Endothelial cell of umbilical vein (primary cell): ENCODE data around the gene PARP6. TPM values are rescaled to one million over a fixed set of nuclear protein-coding genes. Genes with fewer than 3 reads are reported as not detected.

Source experiments
- BruUV-seq: library from RNA; stranded (reverse); fragments of 400-500 nt; replicated peaks from 2 replicates; lab custom pipeline; 2021; lab: Mats Ljungman, UMichigan
- CTCF ChIA-PET: fragments of 300-600, 350-600 bp; sonication (Branson Sonifier 250); formaldehyde crosslinking; loops from one replicate; lab custom pipeline; 2021; ENCODE audit warnings: antibody characterized with exemption, inconsistent platforms; lab: Charles Lee
- POLR2A ChIA-PET: fragments of 300-600, 350-600 bp; sonication (Branson Sonifier 250); formaldehyde crosslinking; loops from one replicate; lab custom pipeline; 2021; ENCODE audit warnings: antibody characterized with exemption, inconsistent platforms; lab: Charles Lee
- DNase-seq: peaks from one replicate; pipeline ENCODE4 v3.0.0-alpha.2; 2011; ENCODE audit warnings: low read depth, low spot score
- FAIRE-seq: peaks from 2 replicates; lab custom pipeline; 2011; peaks lifted over from hg19 to GRCh38; lab: Jason Lieb, UNC
- H2AFZ ChIP-seq: 2 replicates; pipeline ENCODE4 v1.6.0; 2012; ENCODE audit warnings: low read depth, low read length, control low read depth, inconsistent platforms
- H3K27ac ChIP-seq: 2 replicates; pipeline ENCODE4 v1.5.1; 2011; ENCODE audit warnings: low read depth, mild to moderate bottlenecking, control low read depth, low read length, moderate library complexity; ENCODE audit not compliant: insufficient read depth
- H3K27me3 ChIP-seq, 2 experiments: 2 replicates each; pipeline versions ENCODE4 v1.6.0 to v1.6.1; 2011; ENCODE audit warnings: low read length in 2 of 2, mixed read lengths in 1 of 2; ENCODE audit not compliant: control insufficient read depth in 2 of 2, insufficient read depth in 2 of 2
- H3K36me3 ChIP-seq, 2 experiments: 2 replicates in 1 of 2; 3 replicates in 1 of 2; pipeline ENCODE4 v1.5.1; 2011; ENCODE audit warnings: low read length in 2 of 2, mild to moderate bottlenecking in 1 of 2, moderate library complexity in 1 of 2; ENCODE audit not compliant: control insufficient read depth in 2 of 2, insufficient read depth in 2 of 2; ENCODE audit errors: extremely low read depth in 1 of 2
- H3K4me1 ChIP-seq: 3 replicates; pipeline ENCODE4 v1.5.1; 2011; ENCODE audit warnings: mild to moderate bottlenecking, low read length; ENCODE audit not compliant: control insufficient read depth, insufficient read depth; ENCODE audit errors: extremely low read depth
- H3K4me2 ChIP-seq: 2 replicates; pipeline ENCODE4 v1.6.1; 2011; ENCODE audit warnings: low read length, control low read depth, mixed read lengths; ENCODE audit not compliant: insufficient read depth
- H3K4me3 ChIP-seq, 3 experiments: fragments of 200-600 bp in 1 of 3; sonication (generic), shearing (Covaris generic) in 1 of 3; replicated peaks in 1 of 3; 2 replicates each; pipeline ENCODE4 v1.5.1; 2011 to 2016; ENCODE audit warnings: control low read depth in 3 of 3, low read length in 3 of 3, mild to moderate bottlenecking in 2 of 3, inconsistent platforms in 1 of 3, low read depth in 1 of 3, moderate library complexity in 1 of 3; ENCODE audit not compliant: insufficient read depth in 1 of 3
- H3K79me2 ChIP-seq: 2 replicates; pipeline ENCODE4 v1.6.0; 2012; ENCODE audit warnings: low read length, inconsistent platforms; ENCODE audit not compliant: control insufficient read depth, insufficient read depth
- H3K9ac ChIP-seq: replicated peaks from 2 replicates; pipeline ENCODE3; 2011; ENCODE audit warnings: low read length, control low read depth; ENCODE audit not compliant: insufficient read depth; ENCODE audit errors: extremely low read depth
- H3K9me1 ChIP-seq: replicated peaks from 3 replicates; pipeline ENCODE4 v1.6.0; 2011; ENCODE audit warnings: mild to moderate bottlenecking, low read length; ENCODE audit not compliant: control insufficient read depth, insufficient read depth; ENCODE audit errors: extremely low read depth
- H3K9me3 ChIP-seq: replicated peaks from 2 replicates; pipeline ENCODE4 v1.5.1; 2012; ENCODE audit warnings: low read length, inconsistent platforms; ENCODE audit not compliant: control insufficient read depth, insufficient read depth
- H4K20me1 ChIP-seq: replicated peaks from 2 replicates; pipeline ENCODE3; 2011; ENCODE audit warnings: mild to moderate bottlenecking, low read length; ENCODE audit not compliant: control insufficient read depth, insufficient read depth; ENCODE audit errors: extremely low read depth
- EZH2 ChIP-seq: IDR thresholded peaks from 2 replicates; pipeline ENCODE4 v1.6.1; 2012; ENCODE audit warnings: borderline replicate concordance, low read depth, mild to moderate bottlenecking, moderate library complexity, low read length, inconsistent platforms; ENCODE audit not compliant: severe bottlenecking
- FOS ChIP-seq: IDR thresholded peaks from 2 replicates; pipeline ENCODE4 v1.6.1; 2011; ENCODE audit warnings: mild to moderate bottlenecking, low read length, moderate library complexity, borderline replicate concordance; ENCODE audit not compliant: insufficient read depth
- GATA2 ChIP-seq: IDR thresholded peaks from 2 replicates; pipeline ENCODE4 v1.7.0; 2011; ENCODE audit warnings: low read depth, mild to moderate bottlenecking, moderate library complexity, mixed read lengths, low read length; ENCODE audit not compliant: insufficient read length, insufficient read depth
- JUN ChIP-seq: IDR thresholded peaks from 2 replicates; pipeline ENCODE4 v1.6.1; 2011; ENCODE audit warnings: borderline replicate concordance, low read depth; ENCODE audit not compliant: insufficient read length, insufficient read depth
- MAX ChIP-seq: IDR thresholded peaks from 2 replicates; pipeline ENCODE4 v1.6.1; 2011; ENCODE audit not compliant: insufficient read depth, insufficient read length
- MYC ChIP-seq: IDR thresholded peaks from one replicate; pipeline ENCODE4 v1.6.1; 2011; ENCODE audit warnings: mild to moderate bottlenecking, low read depth, low read length
- POLR2A ChIP-seq: IDR thresholded peaks from 2 replicates; pipeline ENCODE4 v1.6.1; 2012; ENCODE audit warnings: low read depth, mild to moderate bottlenecking, control low read depth, low read length
- POLR2AphosphoS5 ChIP-seq: IDR thresholded peaks from 2 replicates; pipeline ENCODE4 v1.6.1; 2012; ENCODE audit warnings: low read depth, mild to moderate bottlenecking, control low read depth, low read length, moderate library complexity; ENCODE audit not compliant: insufficient read depth
- dilution Hi-C: fragments of 300-500 bp; cut with MboI; formaldehyde crosslinking; loops from one replicate; pipeline ENCODE4 v1.15.0; 2019; ENCODE audit warnings: low sequenced_read_pairs; ENCODE audit not compliant: extremely low pct_ligation_motif_present
- intact Hi-C: fragments of 100-400 bp; cut with micrococcal nuclease; formaldehyde crosslinking; loops from one replicate; pipeline ENCODE4 v1.10.0; 2022
- polyA plus RNA-seq, 4 experiments: library from polyadenylated mRNA; depleted of rRNA in 3 of 4; stranded (reverse) in 3 of 4; unstranded in 1 of 4; fragments of >200 nt; gene quantifications; 2 replicates each; pipeline versions ENCODE4 v1.2.1 to v1.2.3, GENCODE V29; 2011 to 2012; ENCODE audit warnings: missing spikeins in 1 of 4
- total RNA-seq: library from RNA; stranded (reverse); gene quantifications from 2 replicates; pipeline ENCODE4 v1.2.3, GENCODE V29; 2021
- TF ChIP-seq, protein P1 (sequence below), 2 donors: IDR thresholded peaks; 1 replicate in 1 of 2; 2 replicates in 1 of 2; pipeline ENCODE4 v1.5.1; 2011; ENCODE audit warnings: low read length in 2 of 2, mild to moderate bottlenecking in 2 of 2, moderate library complexity in 2 of 2, control low read depth in 1 of 2, inconsistent platforms in 1 of 2, low read depth in 1 of 2; ENCODE audit not compliant: insufficient read depth in 1 of 2; ENCODE audit errors: extremely low read depth in 1 of 2

Gene PARP6
- total and polyA plus RNA-seq, 2 donors (not counting 3 experiments of a cell fraction or from before 2014, with no cell fraction given), result 41.1 to 53.3 TPM

DNA sequence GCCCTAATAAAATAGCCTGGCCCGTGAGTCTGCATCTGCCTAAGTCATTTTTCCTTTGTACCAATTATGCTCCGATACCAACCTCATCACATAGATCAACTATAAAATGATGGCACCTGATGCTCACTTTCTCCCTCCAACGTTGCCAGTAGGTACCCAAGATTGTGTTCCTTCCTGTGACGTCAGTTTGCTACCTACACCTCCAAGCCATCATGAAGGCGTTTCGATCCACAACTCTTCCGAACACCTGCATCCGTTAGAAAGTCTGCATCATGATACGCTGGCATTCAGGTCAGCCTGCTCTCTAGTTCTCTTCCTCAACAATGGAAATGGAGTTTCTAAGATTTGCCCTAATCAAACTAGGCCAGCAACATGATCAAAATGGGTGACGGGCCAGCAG is 49.1 kb downstream of the PARP6 start:
- Histone ChIP-seq H4K20me1 (peaks cover 2% of the 10 kb centered on the region), H3K27me3 (no peaks in the 10 kb centered on the region), H3K9me3 (no peaks in the 10 kb centered on the region), H3K4me1 (peaks cover 43% of the 10 kb centered on the region), H3K79me2 (peaks cover 91% of the 10 kb centered on the region), H2AFZ (no peak overlapping the region), H3K27ac (no peak overlapping the region), H3K4me2 (no peak overlapping the region), H3K4me3 (no peak overlapping the region), H3K36me3 (peaks cover 13 to 21% of the 10 kb centered on the region in 2 experiments), H3K9me1 (no peaks in the 10 kb centered on the region), H3K9ac (no peak overlapping the region)
- CTCF ChIA-PET, result interaction anchor here (1.3 kb wide), 1 partner anchor 24 kb away, joined by 3 read pairs; no protein-coding TSS in a partner anchor
- FAIRE-seq (no peak), DNase-seq (no peak)
- TF ChIP-seq POLR2AphosphoS5 (no peak), GATA2 (no peak), FOS (no peak), JUN (no peak), MAX (no peak), EZH2 (no peak), MYC (no peak), POLR2A (no peak)
- TF ChIP-seq, protein P1, sequence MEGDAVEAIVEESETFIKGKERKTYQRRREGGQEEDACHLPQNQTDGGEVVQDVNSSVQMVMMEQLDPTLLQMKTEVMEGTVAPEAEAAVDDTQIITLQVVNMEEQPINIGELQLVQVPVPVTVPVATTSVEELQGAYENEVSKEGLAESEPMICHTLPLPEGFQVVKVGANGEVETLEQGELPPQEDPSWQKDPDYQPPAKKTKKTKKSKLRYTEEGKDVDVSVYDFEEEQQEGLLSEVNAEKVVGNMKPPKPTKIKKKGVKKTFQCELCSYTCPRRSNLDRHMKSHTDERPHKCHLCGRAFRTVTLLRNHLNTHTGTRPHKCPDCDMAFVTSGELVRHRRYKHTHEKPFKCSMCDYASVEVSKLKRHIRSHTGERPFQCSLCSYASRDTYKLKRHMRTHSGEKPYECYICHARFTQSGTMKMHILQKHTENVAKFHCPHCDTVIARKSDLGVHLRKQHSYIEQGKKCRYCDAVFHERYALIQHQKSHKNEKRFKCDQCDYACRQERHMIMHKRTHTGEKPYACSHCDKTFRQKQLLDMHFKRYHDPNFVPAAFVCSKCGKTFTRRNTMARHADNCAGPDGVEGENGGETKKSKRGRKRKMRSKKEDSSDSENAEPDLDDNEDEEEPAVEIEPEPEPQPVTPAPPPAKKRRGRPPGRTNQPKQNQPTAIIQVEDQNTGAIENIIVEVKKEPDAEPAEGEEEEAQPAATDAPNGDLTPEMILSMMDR (IDR thresholded peaks at IDR 0.05; ENCODE audit: extremely low read depth in 1 of 2, insufficient read depth in 1 of 2, low read depth in 1 of 2, low read length in 2 of 2), result no peak
- dilution Hi-C loops, result no loop called here
- BruUV-seq, result no TSS peak
- intact Hi-C loops, result no loop called here
- POLR2A ChIA-PET, result no interaction called here
